Placental pericyte (primary cell): ENCODE measurements around the gene PISD. TPM values are rescaled to one million over a fixed set of nuclear protein-coding genes. Genes with fewer than 3 reads are reported as not detected.

Experiments used
- total RNA-seq: library from RNA; depleted of rRNA; stranded (reverse); fragments of >200 nt; gene quantifications from 2 replicates; pipeline ENCODE4 v1.2.3, GENCODE V29; 2012

Gene PISD
- total RNA-seq: 56.3 and 73.1 TPM in 2 replicates

DNA sequence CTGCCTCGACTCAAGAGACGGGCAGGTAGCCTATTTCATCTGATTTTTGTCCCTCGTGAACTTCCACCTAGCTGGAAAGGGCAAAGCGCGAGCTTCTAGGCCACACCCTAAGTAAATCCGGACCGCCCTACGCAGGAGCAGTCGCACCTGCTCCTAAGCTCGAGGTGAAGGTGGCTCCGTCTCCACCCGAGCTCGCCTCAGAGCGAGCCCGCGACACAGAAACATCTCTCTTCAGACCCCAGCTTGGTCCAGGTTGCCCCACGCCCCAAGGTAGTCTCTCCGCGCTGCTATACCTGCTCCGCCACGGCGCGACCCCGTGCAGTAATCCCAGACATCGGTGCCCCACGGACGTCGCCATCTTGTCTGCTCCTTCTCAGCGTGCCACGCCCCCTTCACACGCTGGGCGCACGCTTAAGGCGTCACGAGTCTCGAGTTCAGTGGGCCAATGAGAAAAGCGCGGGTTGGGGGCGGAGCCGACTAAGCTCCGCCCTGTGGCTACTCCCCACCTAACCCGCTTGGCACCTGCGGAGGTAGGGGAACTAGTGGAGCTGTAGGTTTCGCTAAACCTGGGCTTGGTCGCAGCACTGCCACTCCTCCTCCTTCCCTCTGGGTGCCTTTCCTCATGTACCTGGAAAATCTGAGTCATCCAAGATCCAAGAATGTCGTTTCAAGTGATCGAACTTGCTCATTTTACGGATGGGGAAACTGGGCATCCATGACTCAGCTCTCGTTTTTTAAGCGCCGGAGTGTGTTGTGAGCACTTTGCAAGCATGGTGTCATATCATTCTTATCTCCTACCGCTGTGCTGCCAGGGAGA, at the start of gene PISD:
Gene PISD (minus strand): TSS at position 365 of the 817 bp plus-strand sequence. CDS start 7 bp downstream, at position 358.

Other genes starting within 250 kb of the PISD start
- 12.6 and 13.3 TPM in 2 replicates for gene EIF4ENIF1, start 172.4 kb downstream of the PISD start, total RNA-seq
- 8.8 and 26.3 TPM in 2 replicates for gene SFI1, start 165.7 kb downstream of the PISD start, total RNA-seq
- gene PRR14L, start 87.9 kb upstream of the PISD start, total RNA-seq: 22.1 and 26.1 TPM in 2 replicates
- 8.5 and 18.2 TPM in 2 replicates for gene DEPDC5, start 91.8 kb upstream of the PISD start, total RNA-seq